Suppressor macrophage treated with lipopolysaccharide for 4 hours (primary cell): Measurements from ENCODE around the gene USP22.

Experiments
- DNase-seq: peaks from one replicate; pipeline ENCODE4 v3.0.0-alpha.2; 2020

The USP22 gene

GRCh38 chr17:21044971-21045370, 2.2 kb upstream of the USP22 start:
- no peak for DNase-seq

- no peak for DNase-seq
Measured at GRCh38 chr17:21043296-21044232, 753 bp upstream of the USP22 start.

GRCh38 chr17:21041741-21042457, 912 bp downstream of the USP22 start:
- peak; percentile 83 for DNase-seq

GRCh38 chr17:21039839-21040575, 2.8 kb downstream of the USP22 start:
- DNase-seq: peak; percentile 58

GRCh38 chr17:21037117-21037803, 5.6 kb downstream of the USP22 start:
- DNase-seq: no peak

GRCh38 chr17:21036361-21036881, 6.4 kb downstream of the USP22 start:
- DNase-seq: peak; percentile 74

- DNase-seq: no peak
Measured at GRCh38 chr17:21035406-21035805, 7.4 kb downstream of the USP22 start.

- DNase-seq: peak; percentile 58
Measured at GRCh38 chr17:21034340-21035235, 8.2 kb downstream of the USP22 start.

GRCh38 chr17:21033350-21033749, 9.5 kb downstream of the USP22 start:
- no peak for DNase-seq

- DNase-seq: no peak
Measured at GRCh38 chr17:21031756-21032396, 10.9 kb downstream of the USP22 start.

- no peak for DNase-seq
Measured at GRCh38 chr17:21030375-21030774, 12.4 kb downstream of the USP22 start.

- DNase-seq: no peak
Measured at GRCh38 chr17:21029515-21029914, 13.3 kb downstream of the USP22 start.

GRCh38 chr17:21029036-21029435, 13.8 kb downstream of the USP22 start:
- peak; percentile 57 for DNase-seq

- DNase-seq: no peak
Measured at GRCh38 chr17:21028192-21028591, 14.6 kb downstream of the USP22 start.

- no peak for DNase-seq
Measured at GRCh38 chr17:21027031-21027430, 15.8 kb downstream of the USP22 start.

- no peak for DNase-seq
Measured at GRCh38 chr17:21025451-21025850, 17.4 kb downstream of the USP22 start.

- no peak for DNase-seq
Measured at GRCh38 chr17:21024024-21024423, 18.8 kb downstream of the USP22 start.

GRCh38 chr17:21021208-21021803, 21.5 kb downstream of the USP22 start:
- DNase-seq: no peak

GRCh38 chr17:21020622-21021021, 22.2 kb downstream of the USP22 start:
- no peak for DNase-seq

- DNase-seq: no peak
Measured at GRCh38 chr17:21019976-21020586, 22.7 kb downstream of the USP22 start.
